Measurements from ENCODE around the gene C5orf22.
"Not testable (repeated sequence)": the region's sequence is repeated elsewhere in the genome, so short reads cannot be mapped to it uniquely, and the experiment has no call there.

- TF ChIP-seq CTCF, EP300, POLR2AphosphoS5 (IDR thresholded peaks at IDR 0.05): not testable (repeated sequence)
Observed at GRCh38 chr5:31566362-31566761, 34.3 kb downstream of the C5orf22 start.

All from upper lobe of left lung (tissue), 4 donors.